Loucy (cell line): ENCODE results near the gene DCAF17.

Experiments
- H2AFZ ChIP-seq: fragments of 200-600 bp; sonication (generic); 2 replicates; pipeline ENCODE4 v1.6.0; 2016; ENCODE audit warnings: antibody characterized with exemption, mild to moderate bottlenecking, low read length, moderate library complexity
- H3F3A ChIP-seq: fragments of 200-600 bp; 2 replicates; pipeline ENCODE4 v1.6.0; 2016; ENCODE audit warnings: antibody characterized with exemption, low read depth, mild to moderate bottlenecking
- H3K27me3 ChIP-seq: fragments of 200-600 bp; sonication (generic); 2 replicates; pipeline ENCODE4 v1.6.1; 2014; ENCODE audit warnings: low read length, mild to moderate bottlenecking; ENCODE audit not compliant: insufficient read depth, poor library complexity, severe bottlenecking
- H3K36me3 ChIP-seq: fragments of 200-600 bp; sonication (generic); 2 replicates; pipeline ENCODE4 v1.6.1; 2016; ENCODE audit warnings: low read length; ENCODE audit not compliant: insufficient read depth
- H3K4me1 ChIP-seq: fragments of 200-600 bp; sonication (generic); 2 replicates; pipeline ENCODE4 v1.5.1; 2014; ENCODE audit warnings: low read length, mild to moderate bottlenecking; ENCODE audit not compliant: insufficient read depth, poor library complexity, severe bottlenecking
- H3K4me2 ChIP-seq: fragments of 200-600 bp; sonication (generic); 2 replicates; pipeline ENCODE4 v1.6.0; 2014; ENCODE audit warnings: antibody characterized with exemption, low read length, low read depth, mild to moderate bottlenecking; ENCODE audit not compliant: poor library complexity, severe bottlenecking
- H3K4me3 ChIP-seq: fragments of 200-600 bp; sonication (generic); 2 replicates; pipeline ENCODE4 v1.5.1; 2014; ENCODE audit warnings: low read length, mild to moderate bottlenecking, mixed read lengths; ENCODE audit not compliant: poor library complexity, severe bottlenecking
- H3K79me2 ChIP-seq: fragments of 200-600 bp; sonication (generic); 2 replicates; pipeline ENCODE4 v1.6.1; 2014; ENCODE audit warnings: low read length; ENCODE audit not compliant: insufficient read depth
- H3K9ac ChIP-seq: fragments of 200-600 bp; sonication (generic); 2 replicates; pipeline ENCODE4 v1.6.0; 2014; ENCODE audit warnings: mild to moderate bottlenecking, low read depth, low read length, moderate library complexity; ENCODE audit not compliant: poor library complexity, severe bottlenecking
- H3K9me2 ChIP-seq: fragments of 200-600 bp; sonication (generic); replicated peaks from 2 replicates; pipeline ENCODE4 v1.6.1; 2016; ENCODE audit warnings: low read depth, low read length, mixed read lengths
- H3K9me3 ChIP-seq: fragments of 200-600 bp; sonication (generic); 2 replicates; pipeline ENCODE4 v1.6.1; 2014; ENCODE audit warnings: mild to moderate bottlenecking, antibody characterized with exemption, low read length, low read depth; ENCODE audit not compliant: insufficient read depth
- H4K20me1 ChIP-seq: fragments of 200-600 bp; sonication (generic); 2 replicates; pipeline ENCODE4 v1.6.0; 2014; ENCODE audit warnings: antibody characterized with exemption, low read length, mild to moderate bottlenecking; ENCODE audit not compliant: insufficient read depth, poor library complexity, severe bottlenecking
- CTCF ChIP-seq: fragments of 200-600 bp; sonication (generic); conservative IDR thresholded peaks from 2 replicates; pipeline ENCODE4 v1.5.1; 2014; ENCODE audit warnings: mild to moderate bottlenecking, antibody characterized with exemption, low read length
- EZH2phosphoT487 ChIP-seq: fragments of 200-600 bp; IDR thresholded peaks from 2 replicates; pipeline ENCODE4 v1.6.1; 2018; ENCODE audit warnings: antibody characterized with exemption, mild to moderate bottlenecking, moderate library complexity, borderline replicate concordance

DCAF17 gene

GRCh38 chr2:171400395-171400794 lies 33.6 kb upstream of the DCAF17 start:
- no peaks in the 10 kb centered on the region for H3K9me2 ChIP-seq
- H2AFZ ChIP-seq, result no peak overlapping the region
- peaks cover 17% of the 10 kb centered on the region for H3K9me3 ChIP-seq
- no peaks in the 10 kb centered on the region for H3K79me2 ChIP-seq
- peaks cover 33% of the 10 kb centered on the region for H3K4me1 ChIP-seq
- no peaks in the 10 kb centered on the region for H3K36me3 ChIP-seq
- no peak overlapping the region for H3K4me2 ChIP-seq
- no peak for TF ChIP-seq EZH2phosphoT487
- no peak for TF ChIP-seq CTCF
- H3F3A ChIP-seq, result peaks cover 6% of the 10 kb centered on the region; the same call in 1 of the 2 replicates
- H3K9ac ChIP-seq, result no peak overlapping the region
- no peaks in the 10 kb centered on the region for H3K27me3 ChIP-seq
- no peak overlapping the region for H3K4me3 ChIP-seq
- no peaks in the 10 kb centered on the region for H4K20me1 ChIP-seq

GRCh38 chr2:171401947-171402346 lies 32.1 kb upstream of the DCAF17 start:
- Histone ChIP-seq H3K9ac (no peak overlapping the region), H3F3A (peaks cover 11% of the 10 kb centered on the region; the same call in 1 of the 2 replicates), H2AFZ (no peak overlapping the region), H3K4me3 (no peak overlapping the region), H3K9me3 (peaks cover 17% of the 10 kb centered on the region), H4K20me1 (no peaks in the 10 kb centered on the region), H3K4me1 (peaks cover 49% of the 10 kb centered on the region), H3K79me2 (no peaks in the 10 kb centered on the region), H3K36me3 (no peaks in the 10 kb centered on the region), H3K27me3 (no peaks in the 10 kb centered on the region), H3K4me2 (no peak overlapping the region), H3K9me2 (no peaks in the 10 kb centered on the region)
- no peak for TF ChIP-seq CTCF
- TF ChIP-seq EZH2phosphoT487, result no peak

- Histone ChIP-seq H2AFZ (no peak overlapping the region), H3K9me2 (no peaks in the 10 kb centered on the region), H3K4me3 (no peak overlapping the region), H3K27me3 (no peaks in the 10 kb centered on the region), H3F3A (peaks cover 11% of the 10 kb centered on the region; the same call in 1 of the 2 replicates), H3K36me3 (no peaks in the 10 kb centered on the region), H3K9ac (no peak overlapping the region), H3K4me1 (peaks cover 56% of the 10 kb centered on the region), H4K20me1 (no peaks in the 10 kb centered on the region), H3K79me2 (no peaks in the 10 kb centered on the region), H3K9me3 (peaks cover 11% of the 10 kb centered on the region), H3K4me2 (no peak overlapping the region)
- TF ChIP-seq CTCF, result no peak
- TF ChIP-seq EZH2phosphoT487, result no peak
These were observed 31.0 kb upstream of the DCAF17 start for GRCh38 chr2:171402906-171403580.
